Activated CD4-positive, alpha-beta T cell treated with anti-CD3 and anti-CD28 coated beads, Interleukin-2, amount 50 U/mL, for 16 hours (primary cell): ENCODE data around the gene GRIK3.

ENCODE experiments used
- DNase-seq: peaks from one replicate; pipeline ENCODE4 v3.0.0-alpha.2; 2020

The GRIK3 gene

GRCh38 chr1:36846357-36846756 is 188.0 kb downstream of the GRIK3 start:
- no peak for DNase-seq

- no peak for DNase-seq
Measured at GRCh38 chr1:36845802-36846201, 188.5 kb downstream of the GRIK3 start.

- no peak for DNase-seq
Measured at GRCh38 chr1:36844917-36845316, 189.4 kb downstream of the GRIK3 start.

GRCh38 chr1:36843906-36844610 is 190.3 kb downstream of the GRIK3 start:
- no peak for DNase-seq

GRCh38 chr1:36843027-36843426 is 191.3 kb downstream of the GRIK3 start:
- no peak for DNase-seq

- no peak for DNase-seq
Measured at GRCh38 chr1:36842448-36842847, 191.9 kb downstream of the GRIK3 start.

- DNase-seq = no peak
Measured at GRCh38 chr1:36839485-36839884, 194.8 kb downstream of the GRIK3 start.

- no peak for DNase-seq
Measured at GRCh38 chr1:36838888-36839287, 195.4 kb downstream of the GRIK3 start.

- DNase-seq = no peak
Measured at GRCh38 chr1:36836916-36837315, 197.4 kb downstream of the GRIK3 start.

- DNase-seq = no peak
Measured at GRCh38 chr1:36836196-36836883, 198.0 kb downstream of the GRIK3 start.

GRCh38 chr1:36835696-36836095 is 198.6 kb downstream of the GRIK3 start:
- DNase-seq = no peak

- no peak for DNase-seq
Measured at GRCh38 chr1:36835017-36835695, 199.2 kb downstream of the GRIK3 start.

- no peak for DNase-seq
Measured at GRCh38 chr1:36834586-36834985, 199.7 kb downstream of the GRIK3 start.

- DNase-seq = no peak
Measured at GRCh38 chr1:36831186-36831810, 203.0 kb downstream of the GRIK3 start.

GRCh38 chr1:36829961-36830360 is 204.4 kb downstream of the GRIK3 start:
- no peak for DNase-seq

- no peak for DNase-seq
Measured at GRCh38 chr1:36829066-36829465, 205.2 kb downstream of the GRIK3 start.

GRCh38 chr1:36825226-36825625 is 209.1 kb downstream of the GRIK3 start:
- no peak for DNase-seq

- no peak for DNase-seq
Measured at GRCh38 chr1:36824390-36824861, 209.9 kb downstream of the GRIK3 start.

GRCh38 chr1:36822648-36823047 is 211.7 kb downstream of the GRIK3 start:
- DNase-seq = no peak

- no peak for DNase-seq
Measured at GRCh38 chr1:36821386-36821785, 212.9 kb downstream of the GRIK3 start.

- no peak for DNase-seq
Measured at GRCh38 chr1:36818771-36819170, 215.5 kb downstream of the GRIK3 start.

GRCh38 chr1:36816348-36816747 is 218.0 kb downstream of the GRIK3 start:
- no peak for DNase-seq

GRCh38 chr1:36814774-36815173 is 219.5 kb downstream of the GRIK3 start:
- DNase-seq = no peak
